ENCODE data around the gene DPEP3.
A peak's percentile ranks its signal among the peaks of the same experiment; 100 is the strongest.
"Not testable (repeated sequence)": the region's sequence is repeated elsewhere in the genome, so short reads cannot be mapped to it uniquely, and the experiment has no call there.

DPEP3 gene

GRCh38 chr16:67943619-67944504 is 36.4 kb downstream of the DPEP3 start, which contains the start of gene LCAT:
TSS of gene LCAT (minus strand) at chr16:67944120. CDS start at chr16:67944101, 19 bp downstream.
- DNase-seq (ENCODE audit: low spot score) = no peak

GRCh38 chr16:67943256-67943618 is 37.1 kb downstream of the DPEP3 start:
- DNase-seq (ENCODE audit: low spot score) = no peak

- DNase-seq (ENCODE audit: low spot score) = no peak
Measured at GRCh38 chr16:67942510-67943255, 37.6 kb downstream of the DPEP3 start.

GRCh38 chr16:67942200-67942509 is 38.1 kb downstream of the DPEP3 start:
- peak; percentile 53 for DNase-seq (ENCODE audit: low spot score)

GRCh38 chr16:67941469-67942199 is 38.7 kb downstream of the DPEP3 start:
- no peak for DNase-seq (ENCODE audit: low spot score)

GRCh38 chr16:67940446-67941089 is 39.7 kb downstream of the DPEP3 start:
- peak; percentile 21 for DNase-seq (ENCODE audit: low spot score)

- no peak for DNase-seq (ENCODE audit: low spot score)
Measured at GRCh38 chr16:67939507-67940445, 40.5 kb downstream of the DPEP3 start.

- DNase-seq (ENCODE audit: low spot score) = not testable (repeated sequence)
Measured at GRCh38 chr16:67937713-67938112, 42.6 kb downstream of the DPEP3 start.

GRCh38 chr16:67936880-67937605 is 43.3 kb downstream of the DPEP3 start:
- peak; percentile 74 for DNase-seq (ENCODE audit: low spot score)

- DNase-seq (ENCODE audit: low spot score) = peak; percentile 28
Measured at GRCh38 chr16:67936124-67936879, 44.0 kb downstream of the DPEP3 start, which contains the start of gene PSMB10. TSS of gene PSMB10 (minus strand) at chr16:67936850. CDS start at chr16:67936749, 101 bp downstream.

- peak; percentile 92 for DNase-seq (ENCODE audit: low spot score)
Measured at GRCh38 chr16:67935402-67936123, 44.7 kb downstream of the DPEP3 start.

- no peak for DNase-seq (ENCODE audit: low spot score)
Measured at GRCh38 chr16:67935101-67935401, 45.2 kb downstream of the DPEP3 start.

- no peak for DNase-seq (ENCODE audit: low spot score)
Measured at GRCh38 chr16:67934306-67935100, 45.8 kb downstream of the DPEP3 start.

- no peak for DNase-seq (ENCODE audit: low spot score)
Measured at GRCh38 chr16:67933805-67934204, 46.5 kb downstream of the DPEP3 start.

- no peak for DNase-seq (ENCODE audit: low spot score)
Measured at GRCh38 chr16:67932462-67932840, 47.8 kb downstream of the DPEP3 start.

- no peak for DNase-seq (ENCODE audit: low spot score)
Measured at GRCh38 chr16:67931712-67932461, 48.4 kb downstream of the DPEP3 start, which contains the start of gene CTRL. TSS of gene CTRL (minus strand) at chr16:67931862. CDS start at chr16:67931852, 10 bp downstream.

- DNase-seq (ENCODE audit: low spot score) = no peak
Measured at GRCh38 chr16:67930678-67931211, 49.6 kb downstream of the DPEP3 start.

All from hematopoietic multipotent progenitor cell treated with erythropoietin and hydrocortisone succinate and interleukin-3 and kit ligand, for 15 days (in vitro differentiated cells).